B cell (primary cell): ENCODE measurements around the gene TP53I13. TPM values are rescaled to one million over a fixed set of nuclear protein-coding genes. Genes with fewer than 3 reads are reported as not detected.

Source experiments
- ATAC-seq: fragments of 200-7000 bp; cut with Tn5 transposase; one replicate; pipeline ENCODE4 v1.10.0; 2021; ENCODE audit warnings: low read depth, mild to moderate bottlenecking, moderate number of reproducible peaks, moderate library complexity
- CTCF ChIA-PET: fragments of 350-600 bp; sonication (Branson Sonifier 250); formaldehyde crosslinking; loops from one replicate; lab custom pipeline; 2021; ENCODE audit warnings: antibody characterized with exemption, inconsistent platforms; lab: Charles Lee
- POLR2A ChIA-PET: fragments of 350-600 bp; sonication (Branson Sonifier 250); formaldehyde crosslinking; loops from one replicate; lab custom pipeline; 2021; ENCODE audit warnings: antibody characterized with exemption; lab: Charles Lee
- DNase-seq: peaks from one replicate; pipeline ENCODE4 v3.0.0; 2013
- H2AFZ ChIP-seq: 2 replicates; pipeline ENCODE4 v1.6.1; 2012; ENCODE audit warnings: mild to moderate bottlenecking, low read depth, low read length; ENCODE audit not compliant: insufficient read depth, poor library complexity, severe bottlenecking
- H3K27ac ChIP-seq, 2 donors: 1 replicate in 1 of 2; 2 replicates in 1 of 2; pipeline ENCODE4 v1.5.1; 2012 to 2013; ENCODE audit warnings: low read length in 2 of 2, mild to moderate bottlenecking in 2 of 2, moderate library complexity in 1 of 2
- H3K27me3 ChIP-seq, 4 experiments: fragments of 200-600 bp in 1 of 4; sonication (generic) in 1 of 4; replicated peaks in 1 of 4; 1 replicate in 2 of 4; 2 replicates in 2 of 4; pipeline versions ENCODE4 v1.6.1 to v1.7.0; 2013 to 2016; ENCODE audit warnings: low read length in 3 of 4, mild to moderate bottlenecking in 2 of 4, mixed read lengths in 1 of 4, moderate library complexity in 1 of 4; ENCODE audit not compliant: insufficient read depth in 4 of 4, control insufficient read depth in 3 of 4; ENCODE audit errors: control extremely low read depth in 1 of 4
- H3K36me3 ChIP-seq, 2 experiments: replicated peaks in 1 of 2; 1 replicate in 1 of 2; 2 replicates in 1 of 2; pipeline versions ENCODE4 v1.6.1 to v1.7.1; 2013; ENCODE audit warnings: low read length in 1 of 2; ENCODE audit not compliant: insufficient read depth in 2 of 2, control insufficient read depth in 1 of 2; ENCODE audit errors: control extremely low read depth in 1 of 2, extremely low read depth in 1 of 2
- H3K4me1 ChIP-seq, 2 donors: fragments of 200-600 bp in 1 of 2; sonication (generic) in 1 of 2; 1 replicate in 1 of 2; 2 replicates in 1 of 2; pipeline versions ENCODE4 v1.5.1 to v1.6.1; 2013 to 2017; ENCODE audit warnings: low read length in 2 of 2; ENCODE audit not compliant: control insufficient read depth in 2 of 2, insufficient read depth in 2 of 2
- H3K4me2 ChIP-seq: replicated peaks from 2 replicates; pipeline ENCODE3; 2012; ENCODE audit warnings: mild to moderate bottlenecking, low read depth, low read length; ENCODE audit not compliant: poor library complexity, severe bottlenecking
- H3K4me3 ChIP-seq, 5 experiments: fragments of 200-600 bp in 1 of 5; sonication (generic) in 1 of 5; 1 replicate in 3 of 5; 2 replicates in 2 of 5; pipeline versions ENCODE4 v1.5.1 to v1.7.0; 2011 to 2016; ENCODE audit warnings: low read length in 4 of 5, mild to moderate bottlenecking in 4 of 5, low read depth in 2 of 5, control low read depth in 1 of 5, moderate library complexity in 1 of 5; ENCODE audit not compliant: insufficient read depth in 1 of 5; ENCODE audit errors: control extremely low read depth in 1 of 5, extremely low read depth in 1 of 5
- H3K79me2 ChIP-seq: fragments of 200-600 bp; sonication (generic); one replicate; pipeline ENCODE4 v1.6.0; 2016; ENCODE audit warnings: low read length; ENCODE audit not compliant: control insufficient read depth, insufficient read depth
- H3K9ac ChIP-seq: fragments of 200-600 bp; sonication (generic); 2 replicates; pipeline ENCODE4 v1.6.1; 2017; ENCODE audit warnings: mild to moderate bottlenecking, low read length, moderate library complexity
- H3K9me3 ChIP-seq, 3 donors: one replicate each; pipeline versions ENCODE4 v1.6.1 to v1.7.1; 2013; ENCODE audit warnings: low read length in 2 of 3; ENCODE audit not compliant: control insufficient read depth in 2 of 3, insufficient read depth in 1 of 3; ENCODE audit errors: control extremely low read depth in 1 of 3
- H4K20me1 ChIP-seq: 2 replicates; pipeline ENCODE4 v1.6.0; 2012; ENCODE audit warnings: mild to moderate bottlenecking, low read length; ENCODE audit not compliant: insufficient read depth, control insufficient read depth, poor library complexity, severe bottlenecking
- H3K27ac Mint-ChIP-seq: one replicate; pipeline ENCODE4 v1.8.0; 2021; ENCODE audit warnings: mixed read lengths
- H3K27me3 Mint-ChIP-seq: one replicate; pipeline ENCODE4 v1.8.0; 2021; ENCODE audit warnings: mixed read lengths
- H3K4me1 Mint-ChIP-seq: one replicate; pipeline ENCODE4 v1.8.0; 2021; ENCODE audit warnings: mixed read lengths
- H3K4me3 Mint-ChIP-seq: one replicate; pipeline ENCODE4 v1.8.0; 2021; ENCODE audit warnings: mixed read lengths
- H3K9me3 Mint-ChIP-seq: one replicate; pipeline ENCODE4 v1.8.0; 2022; ENCODE audit warnings: mixed read lengths; ENCODE audit not compliant: insufficient read depth
- EZH2 ChIP-seq: IDR thresholded peaks from 2 replicates; pipeline ENCODE4 v1.6.1; 2012; ENCODE audit warnings: borderline replicate concordance, low read depth, mild to moderate bottlenecking, moderate library complexity, low read length; ENCODE audit not compliant: insufficient read depth, poor library complexity, severe bottlenecking
- WGBS: methylation state at CpG from one replicate; pipeline ENCODE4 v1.1.5; 2013; ENCODE audit warnings: missing lambda C conversion rate; ENCODE audit not compliant: insufficient coverage; 5-methylcytosine and 5-hydroxymethylcytosine counted together
- intact Hi-C: fragments of 100-400 bp; cut with micrococcal nuclease; formaldehyde crosslinking; loops from one replicate; pipeline ENCODE4 v1.10.0; 2022
- polyA plus RNA-seq: library from polyadenylated mRNA; depleted of rRNA; stranded (reverse); fragments of >200 nt; gene quantifications from 2 replicates; pipeline ENCODE4 v1.2.3, GENCODE V29; 2012
- total RNA-seq, 2 donors: library from RNA; stranded (reverse); fragments of 120-200 nt in 1 of 2; gene quantifications; 1 replicate in 1 of 2; 2 replicates in 1 of 2; pipeline versions ENCODE4 v1.2.3 to v1.2.4, GENCODE V29; 2013 to 2022
- TF ChIP-seq, protein P1 (sequence below): fragments of 200-600 bp; IDR thresholded peaks from one replicate; pipeline ENCODE4 v1.8.0; 2022; ENCODE audit warnings: antibody characterized with exemption, mild to moderate bottlenecking

TP53I13 gene
- total and polyA plus RNA-seq, 2 donors (not counting 1 experiment from before 2014, with no cell fraction given) = 224 to 287 TPM

DNA sequence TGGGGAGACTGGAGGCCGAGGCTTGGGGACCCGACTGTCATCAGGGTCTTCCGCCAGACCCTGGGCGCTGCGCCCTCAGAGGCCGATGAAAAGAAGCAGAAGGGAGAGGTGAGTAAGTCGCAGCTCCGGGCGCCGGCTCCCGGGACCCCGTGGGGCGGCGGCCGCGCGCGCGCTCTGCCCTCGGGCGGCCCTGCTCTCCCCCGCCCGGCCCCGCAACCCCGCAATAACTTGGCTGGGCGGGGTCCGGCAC is 1.3 kb upstream of the TP53I13 start:
- peak overlapping the region; percentile 100 for H3K4me2 ChIP-seq
- WGBS = 0% methylated on average over 27 of the region's 27 CpGs
- Mint-ChIP-seq H3K27me3 (no peaks in the 10 kb centered on the region), H3K4me3 (peak overlapping the region; percentile 99), H3K4me1 (peaks cover 45% of the 10 kb centered on the region), H3K27ac (peak overlapping the region; percentile 97), H3K9me3 (no peaks in the 10 kb centered on the region)
- peak; percentile 9 for ATAC-seq
- H3K79me2 ChIP-seq = peaks cover 23% of the 10 kb centered on the region
- intact Hi-C loops = loop anchor here (5.0 to 10.0 kb wide), 7 partner anchors 155 to 922 kb away; partner anchors contain the start of genes BLTP2, NUFIP2, PHF12 and SSH2
- H3K27me3 ChIP-seq = no peaks in the 10 kb centered on the region
- TF ChIP-seq EZH2 = no peak
- TF ChIP-seq, protein P1, sequence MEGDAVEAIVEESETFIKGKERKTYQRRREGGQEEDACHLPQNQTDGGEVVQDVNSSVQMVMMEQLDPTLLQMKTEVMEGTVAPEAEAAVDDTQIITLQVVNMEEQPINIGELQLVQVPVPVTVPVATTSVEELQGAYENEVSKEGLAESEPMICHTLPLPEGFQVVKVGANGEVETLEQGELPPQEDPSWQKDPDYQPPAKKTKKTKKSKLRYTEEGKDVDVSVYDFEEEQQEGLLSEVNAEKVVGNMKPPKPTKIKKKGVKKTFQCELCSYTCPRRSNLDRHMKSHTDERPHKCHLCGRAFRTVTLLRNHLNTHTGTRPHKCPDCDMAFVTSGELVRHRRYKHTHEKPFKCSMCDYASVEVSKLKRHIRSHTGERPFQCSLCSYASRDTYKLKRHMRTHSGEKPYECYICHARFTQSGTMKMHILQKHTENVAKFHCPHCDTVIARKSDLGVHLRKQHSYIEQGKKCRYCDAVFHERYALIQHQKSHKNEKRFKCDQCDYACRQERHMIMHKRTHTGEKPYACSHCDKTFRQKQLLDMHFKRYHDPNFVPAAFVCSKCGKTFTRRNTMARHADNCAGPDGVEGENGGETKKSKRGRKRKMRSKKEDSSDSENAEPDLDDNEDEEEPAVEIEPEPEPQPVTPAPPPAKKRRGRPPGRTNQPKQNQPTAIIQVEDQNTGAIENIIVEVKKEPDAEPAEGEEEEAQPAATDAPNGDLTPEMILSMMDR = no peak
- H3K4me1 ChIP-seq = peaks cover 37 to 47% of the 10 kb centered on the region in 2 donors
- peak overlapping the region in 4 of 5 experiments; percentile 64 to 99 (median 78) for H3K4me3 ChIP-seq
- H3K36me3 ChIP-seq = peaks cover 0 to 6% of the 10 kb centered on the region in 2 experiments
- no peaks in the 10 kb centered on the region for H4K20me1 ChIP-seq
- POLR2A ChIA-PET = interaction anchor here (0.8 to 2.9 kb wide), 5 partner anchors 10 to 56 kb away, joined by 3 to 12 read pairs (median 4); partner anchors contain the start of genes ANKRD13B and CORO6
- peak; percentile 80 for DNase-seq
- CTCF ChIA-PET = interaction anchor here (1.0 to 24.3 kb wide), 10 partner anchors 9 to 197 kb away, joined by 4 to 336 read pairs (median 6); partner anchors contain the start of gene ANKRD13B
- H3K9me3 ChIP-seq = no peaks in the 10 kb centered on the region
- H3K9ac ChIP-seq = peak overlapping the region; percentile 82
- H3K27ac ChIP-seq = peak overlapping the region; percentile 38 to 76
- peak overlapping the region; percentile 87 for H2AFZ ChIP-seq

DNA sequence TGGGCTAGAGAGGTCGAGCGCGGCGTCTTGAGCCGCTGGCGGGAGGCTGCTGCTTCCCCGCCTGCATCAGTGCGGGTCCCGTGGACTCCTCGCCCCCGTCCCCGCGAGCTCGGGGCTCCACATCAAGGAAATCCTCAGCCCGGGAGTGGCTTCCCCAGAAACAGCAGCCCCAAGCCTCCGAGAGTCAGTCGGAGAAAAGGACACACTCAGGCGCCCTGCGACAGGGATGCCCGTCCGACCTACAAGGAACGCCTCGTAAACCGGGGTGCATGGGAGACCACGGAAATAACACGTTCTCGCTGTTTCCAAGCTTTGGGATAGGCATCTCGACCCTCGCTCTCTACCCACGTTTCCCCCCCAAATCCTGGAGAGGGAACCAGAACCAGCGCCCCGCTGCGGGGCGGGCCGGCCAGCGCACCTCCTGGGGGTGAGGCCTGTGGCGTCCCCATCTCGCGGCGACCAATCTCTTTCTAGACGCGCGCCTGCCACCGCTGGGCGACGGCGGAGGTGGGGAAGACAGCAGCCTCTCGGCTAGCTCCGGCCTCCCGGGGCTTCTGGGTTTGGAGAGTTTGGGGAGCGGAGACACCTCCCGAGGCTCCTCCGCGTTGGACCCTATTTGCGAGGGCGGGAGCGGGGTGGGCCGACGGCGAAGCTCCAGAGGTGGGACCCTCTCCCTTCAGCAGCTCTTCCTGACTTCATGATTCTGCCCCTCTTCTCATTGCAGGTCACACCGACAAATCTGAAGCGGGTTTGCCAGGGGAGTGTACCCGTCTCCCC is 759 bp upstream of the TP53I13 start:
- peak overlapping the region; percentile 87 for H2AFZ ChIP-seq
- H3K4me3 ChIP-seq = peak overlapping the region; percentile 64 to 99 (median 80)
- under 1% methylated on average over 63 of the region's 63 CpGs for WGBS
- H3K36me3 ChIP-seq = peaks cover 0 to 3% of the 10 kb centered on the region in 2 experiments
- H3K27ac ChIP-seq = peak overlapping the region; percentile 71 to 76
- TF ChIP-seq EZH2 = no peak
- TF ChIP-seq, protein P1 = peak; percentile 61
- H4K20me1 ChIP-seq = no peaks in the 10 kb centered on the region
- POLR2A ChIA-PET = interaction anchor here (0.6 to 2.9 kb wide), 5 partner anchors 11 to 617 kb away, joined by 3 to 12 read pairs (median 5); partner anchors contain the start of gene ANKRD13B
- no peaks in the 10 kb centered on the region for H3K9me3 ChIP-seq
- peaks cover 40% of the 10 kb centered on the region for H3K4me1 Mint-ChIP-seq
- H3K4me2 ChIP-seq = peak overlapping the region; percentile 100
- H3K27me3 Mint-ChIP-seq = no peaks in the 10 kb centered on the region
- ATAC-seq = peak; percentile 56
- H3K4me3 Mint-ChIP-seq = peak overlapping the region; percentile 99
- no peaks in the 10 kb centered on the region for H3K9me3 Mint-ChIP-seq
- intact Hi-C loops = loop anchor here (1.0 to 10.0 kb wide), 11 partner anchors 13 to 923 kb away; partner anchors contain the start of genes BLTP2, GIT1, NUFIP2 and PHF12
- peak overlapping the region; percentile 97 for H3K27ac Mint-ChIP-seq
- H3K9ac ChIP-seq = peak overlapping the region; percentile 82
- CTCF ChIA-PET = interaction anchor here (0.6 to 24.3 kb wide), 14 partner anchors 9 to 198 kb away, joined by 3 to 336 read pairs (median 4); no protein-coding TSS in a partner anchor
- DNase-seq = peak; percentile 90
- H3K27me3 ChIP-seq = no peaks in the 10 kb centered on the region
- H3K4me1 ChIP-seq = peaks cover 31 to 42% of the 10 kb centered on the region in 2 donors
- H3K79me2 ChIP-seq = peaks cover 17% of the 10 kb centered on the region
